Esophagus squamous epithelium (tissue), 5 donors: ENCODE results near the gene ITGB7. TPM values are rescaled to one million over a fixed set of nuclear protein-coding genes. Genes with fewer than 3 reads are reported as not detected.

Experiments used
- DNase-seq: peaks from one replicate; lab custom pipeline; 2025; lab: John Stamatoyannopoulos, UW
- H3K27ac ChIP-seq, 4 donors: fragments of 200-600 bp; sonication (generic); one replicate each; pipeline ENCODE4 v1.5.1; 2016 to 2019; ENCODE audit warnings: mild to moderate bottlenecking in 1 of 4
- H3K27me3 ChIP-seq, 4 donors: fragments of 200-600 bp; sonication (generic); 1 replicate in 3 of 4; 2 replicates in 1 of 4; pipeline versions ENCODE4 v1.5.1 to v1.6.0; 2017 to 2021; ENCODE audit warnings: antibody characterized with exemption in 1 of 4
- H3K36me3 ChIP-seq, 3 donors: fragments of 200-600 bp; sonication (generic); one replicate each; pipeline ENCODE4 v1.5.1; 2016 to 2019
- H3K4me1 ChIP-seq, 3 donors: fragments of 200-600 bp; sonication (generic); one replicate each; pipeline ENCODE4 v1.5.1; 2017 to 2019
- H3K4me3 ChIP-seq, 4 donors: fragments of 200-600 bp; sonication (generic); 1 replicate in 3 of 4; 2 replicates in 1 of 4; pipeline ENCODE4 v1.5.1; 2016 to 2019; ENCODE audit warnings: mild to moderate bottlenecking in 2 of 4, moderate library complexity in 1 of 4
- H3K9me3 ChIP-seq, 3 donors: fragments of 200-600 bp; sonication (generic); one replicate each; pipeline ENCODE4 v1.5.1; 2016 to 2019
- POLR2A ChIP-seq, 4 donors: fragments of 450-650 bp; IDR thresholded peaks; one replicate each; pipeline ENCODE4 v1.6.1; 2017; ENCODE audit warnings: antibody characterized with exemption in 4 of 4, mild to moderate bottlenecking in 4 of 4, moderate library complexity in 3 of 4
- WGBS, 2 donors: methylation state at CpG; one replicate each; pipeline ENCODE4 v1.1.5; 2018; 5-methylcytosine and 5-hydroxymethylcytosine counted together
- intact Hi-C: fragments of 100-400 bp; cut with DNase I; formaldehyde crosslinking; loops from one replicate; pipeline ENCODE4 v1.15.0; 2022
- total RNA-seq, 4 donors: library from RNA; depleted of rRNA; stranded (reverse); fragments of >200 nt; gene quantifications; one replicate each; pipeline ENCODE4 v1.1.0, GENCODE V29; 2016
- TF ChIP-seq, protein P1 (sequence below), 6 experiments: fragments of 450-650 bp in 4 of 6; fragments of 200-600 bp in 2 of 6; sonication (generic) in 2 of 6; IDR thresholded peaks; one replicate each; pipeline ENCODE4 v1.5.1; 2016 to 2019; ENCODE audit warnings: antibody characterized with exemption in 6 of 6, mild to moderate bottlenecking in 4 of 6, moderate library complexity in 4 of 6
- donor health status: DM: yes; HTN: yes; CAD: no.

The ITGB7 gene
- total RNA-seq, 4 donors from 2014 or later: 4.2 to 7.2 (median 5.9) TPM

DNA sequence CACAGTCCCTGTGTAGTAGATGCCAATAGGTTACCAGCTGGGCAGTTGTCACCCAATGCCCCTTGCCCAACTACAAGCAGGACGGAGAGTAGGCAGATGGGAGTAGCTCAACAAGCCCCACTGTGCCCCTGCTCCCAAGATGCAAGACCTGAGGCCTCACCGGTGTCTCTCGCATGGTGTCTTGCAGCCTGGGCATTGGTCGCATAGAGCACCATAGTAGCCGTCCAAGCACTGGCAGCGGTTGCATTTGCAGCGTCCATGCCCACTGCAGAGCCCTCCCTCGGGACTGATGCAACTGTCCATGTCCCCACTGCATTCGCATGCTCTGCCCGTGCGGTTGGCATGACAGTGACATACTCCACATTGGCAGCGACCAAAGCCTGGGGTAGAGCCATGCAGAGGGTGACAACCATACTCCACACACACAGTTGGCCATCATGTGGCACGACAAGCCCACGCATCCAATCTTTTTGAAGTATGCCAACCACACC is 14.5 kb downstream of the ITGB7 start:
- Histone ChIP-seq H3K27me3 (no peaks in the 10 kb centered on the region), H3K4me1 (peaks cover 2 to 22% (median 11%) of the 10 kb centered on the region in 3 donors), H3K27ac (no peak overlapping the region), H3K9me3 (no peaks in the 10 kb centered on the region), H3K4me3 (no peak overlapping the region), H3K36me3 (peaks cover 0 to 66% (median 9%) of the 10 kb centered on the region in 3 donors)
- intact Hi-C loops: no loop called here
- 83 to 93% methylated on average over 8 of the region's 14 CpGs for WGBS, 2 donors
- DNase-seq: no peak
- peak in 1 of 4 donors; percentile 21 for TF ChIP-seq POLR2A (IDR thresholded peaks at IDR 0.05)
- TF ChIP-seq, protein P1, sequence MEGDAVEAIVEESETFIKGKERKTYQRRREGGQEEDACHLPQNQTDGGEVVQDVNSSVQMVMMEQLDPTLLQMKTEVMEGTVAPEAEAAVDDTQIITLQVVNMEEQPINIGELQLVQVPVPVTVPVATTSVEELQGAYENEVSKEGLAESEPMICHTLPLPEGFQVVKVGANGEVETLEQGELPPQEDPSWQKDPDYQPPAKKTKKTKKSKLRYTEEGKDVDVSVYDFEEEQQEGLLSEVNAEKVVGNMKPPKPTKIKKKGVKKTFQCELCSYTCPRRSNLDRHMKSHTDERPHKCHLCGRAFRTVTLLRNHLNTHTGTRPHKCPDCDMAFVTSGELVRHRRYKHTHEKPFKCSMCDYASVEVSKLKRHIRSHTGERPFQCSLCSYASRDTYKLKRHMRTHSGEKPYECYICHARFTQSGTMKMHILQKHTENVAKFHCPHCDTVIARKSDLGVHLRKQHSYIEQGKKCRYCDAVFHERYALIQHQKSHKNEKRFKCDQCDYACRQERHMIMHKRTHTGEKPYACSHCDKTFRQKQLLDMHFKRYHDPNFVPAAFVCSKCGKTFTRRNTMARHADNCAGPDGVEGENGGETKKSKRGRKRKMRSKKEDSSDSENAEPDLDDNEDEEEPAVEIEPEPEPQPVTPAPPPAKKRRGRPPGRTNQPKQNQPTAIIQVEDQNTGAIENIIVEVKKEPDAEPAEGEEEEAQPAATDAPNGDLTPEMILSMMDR (IDR thresholded peaks at IDR 0.05): no peak

DNA sequence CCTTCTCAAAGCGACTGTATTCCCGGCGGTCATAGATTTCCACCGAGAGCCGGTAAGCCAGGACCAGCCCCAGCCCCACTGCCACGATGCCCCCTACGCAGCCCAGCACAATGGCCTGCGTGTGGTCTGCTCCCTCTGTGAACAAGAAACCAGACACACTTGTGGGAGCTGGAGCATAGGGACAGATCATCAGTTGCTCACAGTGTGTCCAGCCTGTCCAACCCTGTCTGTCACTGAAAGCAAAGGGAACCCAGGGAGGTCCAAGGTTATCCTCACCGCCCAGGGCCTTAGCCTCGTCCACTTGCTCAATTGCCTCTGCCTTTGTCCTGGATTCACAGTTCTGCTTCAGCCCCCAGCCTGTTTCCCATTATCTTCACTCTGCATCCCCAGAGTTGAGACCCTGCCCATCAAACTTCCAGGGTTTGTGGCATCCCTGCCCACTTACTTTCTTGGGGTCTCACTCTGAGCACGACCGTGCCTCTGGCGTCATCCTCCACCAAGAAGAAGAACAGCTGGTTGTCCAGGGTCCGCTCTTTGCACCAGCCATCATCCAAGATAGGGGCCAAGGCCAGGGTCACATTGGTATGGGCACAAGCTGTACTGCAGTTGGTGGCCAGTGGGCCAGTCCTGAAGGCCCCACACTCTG is 15.0 kb downstream of the ITGB7 start:
- Histone ChIP-seq H3K4me1 (peaks cover 0 to 16% (median 7%) of the 10 kb centered on the region in 3 donors), H3K36me3 (peaks cover 2 to 66% (median 15%) of the 10 kb centered on the region in 3 donors), H3K27ac (no peak overlapping the region), H3K9me3 (no peaks in the 10 kb centered on the region), H3K4me3 (no peak overlapping the region), H3K27me3 (no peaks in the 10 kb centered on the region)
- DNase-seq: no peak
- TF ChIP-seq, protein P1 (IDR thresholded peaks at IDR 0.05): no peak
- TF ChIP-seq POLR2A (IDR thresholded peaks at IDR 0.05): no peak
- WGBS, 2 donors: 92 to 97% methylated on average over 5 to 6 of the region's 14 CpGs
- intact Hi-C loops: no loop called here

DNA sequence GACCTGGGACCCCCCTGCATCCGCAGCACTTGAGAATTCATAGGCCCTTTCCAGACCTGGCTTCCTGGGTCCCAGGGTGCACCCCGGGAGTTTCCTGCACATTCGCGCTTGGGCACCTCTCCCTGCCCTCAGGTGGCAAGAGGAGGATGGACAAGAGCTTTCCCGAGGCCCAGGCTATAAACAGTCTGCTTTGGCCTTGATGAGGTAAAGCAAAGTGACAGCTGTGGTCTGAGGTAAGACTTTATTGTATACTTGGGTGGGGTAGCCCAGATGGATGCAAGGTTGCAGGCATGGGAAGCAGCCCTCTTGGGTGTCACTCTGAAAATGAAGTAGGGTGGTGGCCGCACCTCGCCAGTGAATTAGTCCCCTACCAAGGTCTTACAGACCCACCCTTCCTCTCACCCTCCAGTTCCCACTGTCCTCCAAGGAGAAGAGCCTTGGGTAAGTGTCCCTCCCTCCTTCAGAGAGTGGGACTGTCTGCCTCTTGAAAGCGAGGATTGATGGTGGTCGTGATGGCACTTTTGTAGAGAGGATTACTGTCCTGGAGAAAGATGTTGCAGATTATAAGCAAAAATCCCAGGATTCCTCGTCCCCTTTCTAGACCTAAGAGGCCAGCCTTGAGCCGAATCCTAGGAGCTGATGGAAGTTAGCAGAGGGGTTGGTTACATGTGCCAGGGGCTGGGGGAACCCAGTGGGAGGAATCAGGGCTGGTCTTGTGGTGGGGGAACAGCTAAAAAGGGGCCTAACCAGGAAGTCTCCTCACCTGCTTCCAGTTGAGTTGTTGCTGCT is 15.8 kb downstream of the ITGB7 start:
- H3K4me1 ChIP-seq: peaks cover 0 to 16% (median 7%) of the 10 kb centered on the region in 3 donors
- peaks cover 10 to 68% (median 20%) of the 10 kb centered on the region in 3 donors for H3K36me3 ChIP-seq
- intact Hi-C loops: no loop called here
- no peaks in the 10 kb centered on the region for H3K9me3 ChIP-seq
- no peak overlapping the region for H3K27ac ChIP-seq
- TF ChIP-seq, protein P1 (IDR thresholded peaks at IDR 0.05): no peak
- no peak for TF ChIP-seq POLR2A (IDR thresholded peaks at IDR 0.05)
- no peaks in the 10 kb centered on the region for H3K27me3 ChIP-seq
- no peak for DNase-seq
- 70 to 77% methylated on average over 7 to 9 of the region's 11 CpGs for WGBS, 2 donors
- no peak overlapping the region for H3K4me3 ChIP-seq

DNA sequence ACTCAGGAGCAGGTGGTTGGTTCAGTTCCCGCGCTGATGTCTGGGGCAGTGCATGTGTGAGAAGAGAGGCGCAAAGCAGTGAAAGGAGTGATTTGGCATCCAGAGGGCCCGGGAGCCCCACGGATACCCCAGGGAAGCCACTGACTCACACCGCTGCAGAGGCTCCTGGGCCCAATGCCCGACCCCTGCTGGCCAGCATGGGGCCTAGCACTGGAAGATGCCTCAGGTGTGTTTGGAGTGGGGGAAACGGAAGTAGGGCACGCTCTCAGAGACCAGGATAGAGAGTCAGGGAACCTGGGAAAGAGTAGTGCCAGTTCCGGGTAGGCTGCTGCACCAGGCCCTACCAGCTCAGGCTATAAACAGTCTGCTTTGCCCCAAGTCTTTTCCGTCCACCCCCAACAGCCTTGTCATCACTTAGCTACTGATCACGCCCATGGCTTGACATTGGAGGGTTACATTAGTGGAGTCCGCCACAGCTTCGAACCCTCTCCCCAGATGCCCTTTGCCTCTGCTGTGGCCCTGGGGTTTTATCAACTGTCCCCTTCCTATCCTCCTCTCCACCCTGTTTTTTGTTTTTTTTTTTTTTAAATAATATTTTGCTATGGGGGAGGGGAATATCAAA is 16.8 kb downstream of the ITGB7 start:
- TF ChIP-seq, protein P1 (IDR thresholded peaks at IDR 0.05): peak; percentile 37 to 77 (median 64)
- no peak for TF ChIP-seq POLR2A (IDR thresholded peaks at IDR 0.05)
- H3K27ac ChIP-seq: peak overlapping the region in 2 of 4 donors; percentile 5 to 8
- DNase-seq: no peak
- peaks cover 0 to 25% (median 7%) of the 10 kb centered on the region in 3 donors for H3K4me1 ChIP-seq
- WGBS, 2 donors: 50 to 60% methylated on average over 7 to 10 of the region's 14 CpGs
- H3K27me3 ChIP-seq: no peaks in the 10 kb centered on the region
- H3K9me3 ChIP-seq: no peaks in the 10 kb centered on the region
- H3K4me3 ChIP-seq: no peak overlapping the region
- intact Hi-C loops: no loop called here
- peaks cover 13 to 78% (median 27%) of the 10 kb centered on the region in 3 donors for H3K36me3 ChIP-seq
